Body of pancreas (tissue), 4 donors: Measurements from ENCODE around the gene PPP1R13B.

Experiments
- POLR2A ChIP-seq, 3 donors: fragments of 450-650 bp; IDR thresholded peaks; one replicate each; pipeline ENCODE4 v1.6.1; 2016; ENCODE audit warnings: antibody characterized with exemption in 3 of 3, mild to moderate bottlenecking in 2 of 3
- TF ChIP-seq, protein P1 (sequence below), 7 experiments: fragments of 450-650 bp in 4 of 7; fragments of 200-600 bp in 3 of 7; sonication (generic) in 3 of 7; IDR thresholded peaks; one replicate each; pipeline ENCODE4 v1.5.1; 2016 to 2019; ENCODE audit warnings: antibody characterized with exemption in 7 of 7

DNA sequence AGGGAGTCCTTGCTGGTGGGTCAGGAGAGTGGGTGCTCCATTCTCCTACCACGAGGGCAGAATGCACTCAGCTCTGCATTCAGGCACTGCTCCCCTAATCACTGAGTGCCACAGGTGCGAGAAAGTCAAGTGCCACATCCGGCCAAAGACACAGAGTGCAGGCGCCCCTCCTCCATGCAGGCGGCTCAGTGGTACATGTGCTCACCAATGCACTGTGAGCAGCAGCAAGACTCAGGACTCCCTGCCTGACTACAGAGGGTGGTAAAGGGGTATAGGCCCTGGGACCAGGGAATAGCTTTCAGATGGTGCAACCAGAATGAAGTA, 98.9 kb downstream of the PPP1R13B start:
- TF ChIP-seq, protein P1, sequence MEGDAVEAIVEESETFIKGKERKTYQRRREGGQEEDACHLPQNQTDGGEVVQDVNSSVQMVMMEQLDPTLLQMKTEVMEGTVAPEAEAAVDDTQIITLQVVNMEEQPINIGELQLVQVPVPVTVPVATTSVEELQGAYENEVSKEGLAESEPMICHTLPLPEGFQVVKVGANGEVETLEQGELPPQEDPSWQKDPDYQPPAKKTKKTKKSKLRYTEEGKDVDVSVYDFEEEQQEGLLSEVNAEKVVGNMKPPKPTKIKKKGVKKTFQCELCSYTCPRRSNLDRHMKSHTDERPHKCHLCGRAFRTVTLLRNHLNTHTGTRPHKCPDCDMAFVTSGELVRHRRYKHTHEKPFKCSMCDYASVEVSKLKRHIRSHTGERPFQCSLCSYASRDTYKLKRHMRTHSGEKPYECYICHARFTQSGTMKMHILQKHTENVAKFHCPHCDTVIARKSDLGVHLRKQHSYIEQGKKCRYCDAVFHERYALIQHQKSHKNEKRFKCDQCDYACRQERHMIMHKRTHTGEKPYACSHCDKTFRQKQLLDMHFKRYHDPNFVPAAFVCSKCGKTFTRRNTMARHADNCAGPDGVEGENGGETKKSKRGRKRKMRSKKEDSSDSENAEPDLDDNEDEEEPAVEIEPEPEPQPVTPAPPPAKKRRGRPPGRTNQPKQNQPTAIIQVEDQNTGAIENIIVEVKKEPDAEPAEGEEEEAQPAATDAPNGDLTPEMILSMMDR (IDR thresholded peaks at IDR 0.05) = no peak
- no peak for TF ChIP-seq POLR2A (IDR thresholded peaks at IDR 0.05)
